ENCODE results near the gene PCDHGB6.
"Not testable (repeated sequence)": the region's sequence is repeated elsewhere in the genome, so short reads cannot be mapped to it uniquely, and the experiment has no call there.

The PCDHGB6 gene

DNA sequence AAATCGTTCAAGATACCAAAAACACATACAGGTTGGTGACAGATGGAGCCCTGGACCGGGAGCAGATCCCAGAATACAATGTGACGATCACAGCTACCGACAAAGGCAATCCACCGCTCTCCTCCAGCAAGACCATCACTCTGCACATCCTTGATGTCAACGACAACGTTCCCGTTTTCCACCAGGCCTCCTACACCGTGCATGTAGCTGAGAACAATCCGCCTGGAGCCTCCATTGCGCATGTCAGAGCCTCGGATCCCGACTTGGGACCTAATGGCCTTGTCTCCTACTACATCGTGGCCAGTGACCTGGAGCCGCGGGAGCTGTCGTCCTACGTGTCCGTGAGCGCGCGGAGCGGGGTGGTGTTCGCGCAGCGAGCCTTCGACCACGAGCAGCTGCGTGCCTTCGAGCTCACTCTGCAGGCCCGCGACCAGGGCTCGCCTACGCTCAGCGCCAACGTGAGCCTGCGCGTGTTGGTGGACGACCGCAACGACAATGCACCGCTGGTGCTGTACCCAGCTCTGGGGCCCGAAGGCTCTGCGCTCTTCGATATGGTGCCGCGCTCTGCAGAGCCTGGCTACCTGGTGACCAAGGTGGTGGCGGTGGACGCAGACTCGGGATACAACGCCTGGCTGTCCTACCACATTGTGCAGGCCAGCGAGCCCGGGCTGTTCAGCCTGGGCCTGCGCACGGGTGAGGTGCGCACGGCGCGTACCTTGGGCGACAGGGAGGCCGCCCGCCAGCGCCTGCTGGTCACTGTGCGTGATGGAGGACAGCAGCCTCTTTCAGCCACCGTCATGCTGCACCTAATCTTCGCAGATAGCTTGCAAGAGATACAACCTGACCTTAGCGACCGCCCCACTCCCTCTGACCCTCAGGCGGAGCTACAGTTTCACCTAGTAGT, 36.0 kb upstream of the PCDHGB6 start:
- H3K9me3 ChIP-seq (replicated peaks; ENCODE audit: insufficient read depth, low read length): no peaks in the 10 kb centered on the region
- TF ChIP-seq EZH2phosphoT487 (IDR thresholded peaks at IDR 0.05; ENCODE audit: low read length) (no peak), EZH2 (optimal IDR thresholded peaks at IDR 0.05; ENCODE audit: low read depth, low read length) (no peak)
- TF ChIP-seq, protein P1, sequence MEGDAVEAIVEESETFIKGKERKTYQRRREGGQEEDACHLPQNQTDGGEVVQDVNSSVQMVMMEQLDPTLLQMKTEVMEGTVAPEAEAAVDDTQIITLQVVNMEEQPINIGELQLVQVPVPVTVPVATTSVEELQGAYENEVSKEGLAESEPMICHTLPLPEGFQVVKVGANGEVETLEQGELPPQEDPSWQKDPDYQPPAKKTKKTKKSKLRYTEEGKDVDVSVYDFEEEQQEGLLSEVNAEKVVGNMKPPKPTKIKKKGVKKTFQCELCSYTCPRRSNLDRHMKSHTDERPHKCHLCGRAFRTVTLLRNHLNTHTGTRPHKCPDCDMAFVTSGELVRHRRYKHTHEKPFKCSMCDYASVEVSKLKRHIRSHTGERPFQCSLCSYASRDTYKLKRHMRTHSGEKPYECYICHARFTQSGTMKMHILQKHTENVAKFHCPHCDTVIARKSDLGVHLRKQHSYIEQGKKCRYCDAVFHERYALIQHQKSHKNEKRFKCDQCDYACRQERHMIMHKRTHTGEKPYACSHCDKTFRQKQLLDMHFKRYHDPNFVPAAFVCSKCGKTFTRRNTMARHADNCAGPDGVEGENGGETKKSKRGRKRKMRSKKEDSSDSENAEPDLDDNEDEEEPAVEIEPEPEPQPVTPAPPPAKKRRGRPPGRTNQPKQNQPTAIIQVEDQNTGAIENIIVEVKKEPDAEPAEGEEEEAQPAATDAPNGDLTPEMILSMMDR (IDR thresholded peaks at IDR 0.05; ENCODE audit: low read length): no peak
- no peaks in the 10 kb centered on the region for H3K4me1 ChIP-seq (ENCODE audit: low read length)
- no peaks in the 10 kb centered on the region for H3K36me3 ChIP-seq (replicated peaks; ENCODE audit: insufficient read depth, low read length)
- no peaks in the 10 kb centered on the region for H3K79me2 ChIP-seq (ENCODE audit: low read length)
- DNase-seq: no peak
- H3K4me3 ChIP-seq (ENCODE audit: low read length): no peak overlapping the region
- H3K27ac ChIP-seq (ENCODE audit: low read length): no peak overlapping the region
- H4K20me1 ChIP-seq (ENCODE audit: insufficient read depth, low read length): no peaks in the 10 kb centered on the region
- H3K27me3 ChIP-seq (replicated peaks; ENCODE audit: insufficient read depth, low read length): no peaks in the 10 kb centered on the region
- H3K9ac ChIP-seq (ENCODE audit: low read length): no peak overlapping the region
- H3F3A ChIP-seq (ENCODE audit: insufficient read depth, low read length): no peaks in the 10 kb centered on the region
- no peak overlapping the region for H2AFZ ChIP-seq (ENCODE audit: low read length)
- no peaks in the 10 kb centered on the region for H3K9me2 ChIP-seq (replicated peaks; ENCODE audit: insufficient read depth, low read length)
- H3K4me2 ChIP-seq (ENCODE audit: low read depth, low read length): no peak overlapping the region

DNA sequence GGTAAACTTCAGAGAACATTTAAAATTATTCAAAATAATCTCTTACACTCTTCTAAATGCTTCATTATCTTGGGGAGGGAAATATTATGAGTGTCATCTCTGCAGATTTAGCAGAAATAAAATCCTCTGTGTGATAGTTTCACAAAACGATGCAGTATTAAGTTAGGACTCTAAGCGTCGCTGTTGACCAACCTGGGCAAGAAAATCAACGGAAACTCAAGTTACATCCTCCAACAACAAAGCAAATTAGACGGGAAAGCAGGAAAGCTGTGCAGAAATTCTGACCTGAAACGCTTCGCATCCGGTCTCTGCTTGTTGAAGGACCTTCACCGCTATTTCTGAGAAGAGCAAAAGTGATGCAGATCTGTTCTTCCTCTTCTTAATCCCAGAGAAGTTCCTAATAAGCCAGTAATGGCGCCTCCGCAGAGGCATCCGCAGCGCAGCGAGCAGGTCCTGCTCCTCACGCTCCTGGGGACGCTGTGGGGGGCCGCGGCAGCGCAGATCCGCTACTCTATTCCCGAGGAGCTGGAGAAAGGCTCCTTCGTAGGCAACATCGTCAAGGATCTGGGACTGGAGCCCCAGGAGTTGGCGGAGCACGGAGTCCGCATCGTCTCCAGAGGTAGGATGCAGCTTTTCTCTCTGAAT, 34.0 kb upstream of the PCDHGB6 start, which contains the start of gene PCDHGA6:
Gene PCDHGA6, plus strand, starts transcription at position 219 of the 645 bp plus-strand sequence. Its CDS starts 193 bp downstream, at position 412.
- Histone ChIP-seq H3F3A (ENCODE audit: insufficient read depth, low read length) (no peaks in the 10 kb centered on the region), H3K4me3 (ENCODE audit: low read length) (no peak within 1 kb of the TSS), H3K27ac (ENCODE audit: low read length) (no peak within 1 kb of the TSS), H3K9me2 (replicated peaks; ENCODE audit: insufficient read depth, low read length) (no peaks in the 10 kb centered on the region), H4K20me1 (ENCODE audit: insufficient read depth, low read length) (no peaks in the 10 kb centered on the region), H3K9ac (ENCODE audit: low read length) (no peak within 1 kb of the TSS), H2AFZ (ENCODE audit: low read length) (0 out of 2 replicates have a peak within 1 kb of the TSS, but pooled peaks have one; percentile 14), H3K9me3 (replicated peaks; ENCODE audit: insufficient read depth, low read length) (no peaks in the 10 kb centered on the region), H3K27me3 (replicated peaks; ENCODE audit: insufficient read depth, low read length) (0 out of 2 replicates have a peak, but pooled peaks cover 3% of the 10 kb centered on the region), H3K79me2 (ENCODE audit: low read length) (no peaks in the 10 kb centered on the region), H3K36me3 (replicated peaks; ENCODE audit: insufficient read depth, low read length) (no peaks in the 10 kb centered on the region), H3K4me2 (ENCODE audit: low read depth, low read length) (no peak within 1 kb of the TSS), H3K4me1 (ENCODE audit: low read length) (no peaks in the 10 kb centered on the region)
- DNase-seq: peak; percentile 51
- TF ChIP-seq, protein P1 (IDR thresholded peaks at IDR 0.05; ENCODE audit: low read length): peak; percentile 68
- TF ChIP-seq EZH2 (optimal IDR thresholded peaks at IDR 0.05; ENCODE audit: low read depth, low read length): no peak

DNA sequence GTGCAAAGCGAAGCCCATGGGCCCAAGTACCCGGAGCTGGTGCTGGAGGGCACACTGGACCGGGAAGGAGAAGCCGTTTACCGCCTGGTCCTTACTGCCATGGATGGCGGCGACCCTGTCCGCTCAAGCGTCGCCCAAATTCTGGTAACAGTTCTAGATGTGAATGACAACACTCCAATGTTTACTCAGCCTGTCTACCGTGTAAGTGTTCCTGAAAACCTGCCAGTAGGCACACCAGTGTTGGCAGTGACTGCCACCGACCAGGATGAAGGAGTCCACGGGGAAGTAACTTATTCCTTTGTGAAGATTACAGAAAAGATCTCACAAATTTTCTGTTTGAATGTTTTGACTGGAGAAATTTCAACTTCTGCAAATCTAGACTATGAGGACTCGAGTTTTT, 33.2 kb upstream of the PCDHGB6 start:
- DNase-seq: no peak
- Histone ChIP-seq H3K9me2 (replicated peaks; ENCODE audit: insufficient read depth, low read length) (no peaks in the 10 kb centered on the region), H3K4me3 (ENCODE audit: low read length) (no peak overlapping the region), H3K4me1 (ENCODE audit: low read length) (no peaks in the 10 kb centered on the region), H3K27ac (ENCODE audit: low read length) (no peak overlapping the region), H3F3A (ENCODE audit: insufficient read depth, low read length) (no peaks in the 10 kb centered on the region), H4K20me1 (ENCODE audit: insufficient read depth, low read length) (no peaks in the 10 kb centered on the region), H2AFZ (ENCODE audit: low read length) (no peak overlapping the region), H3K79me2 (ENCODE audit: low read length) (no peaks in the 10 kb centered on the region), H3K36me3 (replicated peaks; ENCODE audit: insufficient read depth, low read length) (no peaks in the 10 kb centered on the region), H3K9ac (ENCODE audit: low read length) (no peak overlapping the region), H3K4me2 (ENCODE audit: low read depth, low read length) (no peak overlapping the region), H3K27me3 (replicated peaks; ENCODE audit: insufficient read depth, low read length) (0 out of 2 replicates have a peak, but pooled peaks cover 3% of the 10 kb centered on the region), H3K9me3 (replicated peaks; ENCODE audit: insufficient read depth, low read length) (no peaks in the 10 kb centered on the region)
- TF ChIP-seq, protein P1 (IDR thresholded peaks at IDR 0.05; ENCODE audit: low read length): no peak
- TF ChIP-seq EZH2 (optimal IDR thresholded peaks at IDR 0.05; ENCODE audit: low read depth, low read length) (no peak), EZH2phosphoT487 (IDR thresholded peaks at IDR 0.05; ENCODE audit: low read length) (no peak)

DNA sequence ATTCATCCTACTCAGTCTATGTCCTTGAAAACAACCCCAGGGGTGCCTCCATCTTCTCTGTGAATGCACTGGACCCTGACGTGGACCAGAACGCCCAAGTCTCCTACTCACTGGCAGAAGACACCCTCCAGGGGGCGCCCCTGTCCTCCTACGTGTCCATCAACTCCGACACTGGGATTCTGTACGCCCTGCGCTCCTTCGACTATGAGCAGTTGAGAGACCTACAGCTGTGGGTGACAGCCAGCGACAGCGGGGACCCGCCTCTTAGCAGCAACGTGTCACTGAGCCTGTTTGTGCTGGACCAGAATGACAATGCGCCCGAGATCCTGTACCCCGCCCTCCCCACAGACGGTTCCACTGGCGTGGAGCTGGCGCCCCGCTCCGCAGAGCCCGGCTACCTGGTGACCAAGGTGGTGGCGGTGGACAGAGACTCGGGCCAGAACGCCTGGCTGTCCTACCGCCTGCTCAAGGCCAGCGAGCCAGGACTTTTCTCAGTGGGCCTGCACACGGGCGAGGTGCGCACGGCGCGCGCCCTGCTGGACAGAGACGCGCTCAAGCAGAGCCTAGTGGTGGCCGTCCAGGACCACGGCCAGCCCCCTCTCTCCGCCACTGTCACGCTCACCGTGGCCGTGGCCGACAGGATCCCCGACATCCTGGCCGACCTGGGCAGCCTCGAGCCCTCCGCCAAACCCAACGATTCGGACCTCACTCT, 32.2 kb upstream of the PCDHGB6 start:
- not testable (repeated sequence) for H3K36me3 ChIP-seq (replicated peaks; ENCODE audit: insufficient read depth, low read length); H2AFZ ChIP-seq (ENCODE audit: low read length); H3K4me3 ChIP-seq (ENCODE audit: low read length); H3K9me3 ChIP-seq (replicated peaks; ENCODE audit: insufficient read depth, low read length); DNase-seq; H3K79me2 ChIP-seq (ENCODE audit: low read length); H4K20me1 ChIP-seq (ENCODE audit: insufficient read depth, low read length); H3K4me1 ChIP-seq (ENCODE audit: low read length); H3K9ac ChIP-seq (ENCODE audit: low read length); H3K27ac ChIP-seq (ENCODE audit: low read length); H3F3A ChIP-seq (ENCODE audit: insufficient read depth, low read length); H3K9me2 ChIP-seq (replicated peaks; ENCODE audit: insufficient read depth, low read length); H3K27me3 ChIP-seq (replicated peaks; ENCODE audit: insufficient read depth, low read length); H3K4me2 ChIP-seq (ENCODE audit: low read depth, low read length)
